ENCODE measurements around the gene RTTN. TPM values are rescaled to one million over a fixed set of nuclear protein-coding genes. Genes with fewer than 3 reads are reported as not detected.
A peak's percentile ranks its signal among the peaks of the same experiment; 100 is the strongest.

RTTN gene
- polyA plus RNA-seq, 3 donors: 0.22 to 2.7 (median 0.25) TPM

- Histone ChIP-seq H3K79me2 (ENCODE audit: insufficient read depth, low read length) (no peaks in the 10 kb centered on the region), H3K27me3 (ENCODE audit: control insufficient read depth in 2 of 2, insufficient read depth in 2 of 2, low read length in 2 of 2) (no peaks in the 10 kb centered on the region), H3K36me3 (replicated peaks in 1 of 2; ENCODE audit: control insufficient read depth in 1 of 2, insufficient read depth in 2 of 2, low read length in 2 of 2) (peaks cover 0 to 18% of the 10 kb centered on the region in 2 donors), H3K27ac (ENCODE audit: low read depth in 1 of 2, low read length in 2 of 2) (no peak overlapping the region), H3K4me3 (replicated peaks in 1 of 3; ENCODE audit: low read depth in 2 of 3, low read length in 3 of 3) (no peak overlapping the region), H3K9me3 (replicated peaks in 1 of 2; ENCODE audit: control insufficient read depth in 1 of 2, insufficient read depth in 1 of 2, low read length in 2 of 2) (no peaks in the 10 kb centered on the region), H4K20me1 (ENCODE audit: insufficient read depth, low read length) (no peaks in the 10 kb centered on the region), H3K4me2 (replicated peaks; ENCODE audit: extremely low read depth, low read length, poor library complexity, severe bottlenecking) (no peak overlapping the region), H3K4me1 (ENCODE audit: control insufficient read depth in 1 of 2, insufficient read depth in 2 of 2, low read length in 2 of 2) (no peaks in the 10 kb centered on the region), H2AFZ (ENCODE audit: insufficient read depth, low read depth, low read length, poor library complexity, severe bottlenecking) (no peak overlapping the region), H3K9ac (ENCODE audit: insufficient read depth, low read length, poor library complexity, severe bottlenecking) (no peak overlapping the region)
- H3K27ac Mint-ChIP-seq: no peak overlapping the region
- DNase-seq: no peak
- peaks cover 1% of the 10 kb centered on the region for H3K4me1 Mint-ChIP-seq
- H3K4me3 Mint-ChIP-seq: no peak overlapping the region
- WGBS (ENCODE audit: insufficient coverage): no CpG with 5 or more reads among the region's 3 CpGs
- no peaks in the 10 kb centered on the region for H3K27me3 Mint-ChIP-seq (ENCODE audit: low read depth in 3 of 3)
- intact Hi-C loops (cut with micrococcal nuclease): no loop called here
- peaks cover 0 to 8% (median 2%) of the 10 kb centered on the region in 7 donors for H3K9me3 Mint-ChIP-seq
- no peak for TF ChIP-seq CTCF (IDR thresholded peaks at IDR 0.05)
- peaks cover 32 to 47% of the 10 kb centered on the region in 2 donors for H3K36me3 Mint-ChIP-seq
Observed at GRCh38 chr18:70121842-70122241, 83.6 kb downstream of the RTTN start.

- H3K4me2 ChIP-seq (replicated peaks; ENCODE audit: extremely low read depth, low read length, poor library complexity, severe bottlenecking): no peak overlapping the region
- H3K79me2 ChIP-seq (ENCODE audit: insufficient read depth, low read length): no peaks in the 10 kb centered on the region
- DNase-seq: peak in 1 of 3 donors; percentile 1
- TF ChIP-seq CTCF (IDR thresholded peaks at IDR 0.05): no peak
- H3K9ac ChIP-seq (ENCODE audit: insufficient read depth, low read length, poor library complexity, severe bottlenecking): no peak overlapping the region
- H3K4me1 Mint-ChIP-seq: peaks cover 1% of the 10 kb centered on the region
- peaks cover 2 to 11% (median 8%) of the 10 kb centered on the region in 7 donors for H3K9me3 Mint-ChIP-seq
- intact Hi-C loops (cut with micrococcal nuclease): no loop called here
- H3K27me3 ChIP-seq (ENCODE audit: control insufficient read depth in 2 of 2, insufficient read depth in 2 of 2, low read length in 2 of 2): no peaks in the 10 kb centered on the region
- no peak overlapping the region for H3K27ac ChIP-seq (ENCODE audit: low read depth in 1 of 2, low read length in 2 of 2)
- WGBS (ENCODE audit: insufficient coverage): no CpG with 5 or more reads among the region's 2 CpGs
- H3K27ac Mint-ChIP-seq: no peak overlapping the region
- H3K4me1 ChIP-seq (ENCODE audit: control insufficient read depth in 1 of 2, insufficient read depth in 2 of 2, low read length in 2 of 2): no peaks in the 10 kb centered on the region
- peaks cover 0 to 19% of the 10 kb centered on the region in 2 donors for H3K36me3 ChIP-seq (replicated peaks in 1 of 2; ENCODE audit: control insufficient read depth in 1 of 2, insufficient read depth in 2 of 2, low read length in 2 of 2)
- H3K4me3 ChIP-seq (replicated peaks in 1 of 3; ENCODE audit: low read depth in 2 of 3, low read length in 3 of 3): no peak overlapping the region
- no peaks in the 10 kb centered on the region for H3K9me3 ChIP-seq (replicated peaks in 1 of 2; ENCODE audit: control insufficient read depth in 1 of 2, insufficient read depth in 1 of 2, low read length in 2 of 2)
- no peak overlapping the region for H2AFZ ChIP-seq (ENCODE audit: insufficient read depth, low read depth, low read length, poor library complexity, severe bottlenecking)
- no peak overlapping the region for H3K4me3 Mint-ChIP-seq
- H3K36me3 Mint-ChIP-seq: peaks cover 31 to 50% of the 10 kb centered on the region in 2 donors
- no peaks in the 10 kb centered on the region for H4K20me1 ChIP-seq (ENCODE audit: insufficient read depth, low read length)
- H3K27me3 Mint-ChIP-seq (ENCODE audit: low read depth in 3 of 3): peaks cover 0 to 3% (median 0%) of the 10 kb centered on the region in 3 donors
Observed at GRCh38 chr18:70116949-70117348, 88.5 kb downstream of the RTTN start.

All from CD14-positive monocyte (primary cell).